PFSK-1 (cell line): Measurements from ENCODE around the gene PPP1R10.

Source experiments
- FOXP2 ChIP-seq: optimal IDR thresholded peaks from 2 replicates; pipeline ENCODE3; 2011; ENCODE audit warnings: borderline replicate concordance, control low read depth, inconsistent platforms; ENCODE audit not compliant: insufficient read depth; ENCODE audit errors: extremely low read length, extremely low read depth
- POLR2AphosphoS5 ChIP-seq: IDR thresholded peaks from 2 replicates; pipeline ENCODE4 v1.6.1; 2012; ENCODE audit warnings: low read depth, mild to moderate bottlenecking, control low read depth, low read length, moderate library complexity
- REST ChIP-seq, 2 experiments: IDR thresholded peaks; 2 replicates each; pipeline versions ENCODE4 v1.6.1 to v1.8.0; 2011 to 2012; ENCODE audit warnings: low read depth in 2 of 2, low read length in 2 of 2, control low read depth in 1 of 2, inconsistent platforms in 1 of 2, mild to moderate bottlenecking in 1 of 2, moderate library complexity in 1 of 2; ENCODE audit not compliant: insufficient read depth in 1 of 2
- SIN3A ChIP-seq: IDR thresholded peaks from 2 replicates; pipeline ENCODE4 v1.6.1; 2012; ENCODE audit warnings: mild to moderate bottlenecking, low read length, moderate library complexity, borderline replicate concordance; ENCODE audit not compliant: insufficient read depth
- TAF1 ChIP-seq: IDR thresholded peaks from 2 replicates; pipeline ENCODE4 v1.6.1; 2012; ENCODE audit warnings: low read length, control low read depth, borderline replicate concordance; ENCODE audit not compliant: insufficient read depth

The PPP1R10 gene

GRCh38 chr6:30619561-30619960, 2.5 kb upstream of the PPP1R10 start:
- no peak for TF ChIP-seq SIN3A

- TF ChIP-seq SIN3A (no peak), REST (IDR thresholded peaks at IDR 0.05; ENCODE audit: insufficient read depth in 1 of 2, low read depth in 2 of 2, low read length in 2 of 2) (no peak), FOXP2 (no peak), TAF1 (no peak), POLR2AphosphoS5 (no peak; the same call in 1 of the 2 replicates)
Observed at GRCh38 chr6:30618270-30618797, 1.3 kb upstream of the PPP1R10 start.

DNA sequence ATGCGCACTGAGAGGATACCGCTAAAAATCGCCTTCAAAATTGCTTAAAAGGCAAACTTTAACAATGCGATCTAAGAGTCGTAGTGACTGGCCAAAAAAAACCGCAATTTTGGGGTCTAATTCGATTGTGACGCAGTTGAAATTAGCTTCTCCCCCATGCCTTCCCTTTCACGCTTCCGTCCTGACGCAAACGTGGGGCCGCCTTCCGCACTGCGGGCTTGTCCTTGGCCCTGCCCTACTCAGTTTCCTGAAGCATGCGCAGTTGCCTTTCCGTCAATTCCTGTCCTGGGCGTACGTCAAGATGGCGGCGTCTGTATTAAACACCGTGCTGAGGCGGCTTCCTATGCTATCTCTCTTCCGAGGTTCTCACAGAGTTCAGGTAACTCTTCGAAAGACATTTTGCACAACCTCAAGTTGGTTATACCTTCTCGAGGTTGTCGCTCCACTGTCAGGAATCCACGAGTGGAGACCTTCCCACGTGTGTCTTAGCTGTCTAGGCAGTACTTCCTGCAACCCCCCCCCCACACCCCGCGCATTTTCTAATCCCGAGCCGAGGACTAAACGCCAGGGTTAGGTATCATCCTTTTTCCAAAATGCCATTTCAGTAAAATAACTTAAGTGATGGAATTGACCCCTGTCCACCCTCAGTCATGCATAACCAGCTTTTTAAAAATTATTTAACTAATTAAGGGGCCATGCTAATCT, 674 bp upstream of the PPP1R10 start, which contains the start of gene MRPS18B:
Gene MRPS18B, plus strand, starts transcription at position 276 of the 705 bp plus-strand sequence. Its CDS starts 26 bp downstream, at position 302.
- TF ChIP-seq FOXP2 (peak; percentile 26), REST (IDR thresholded peaks at IDR 0.05; ENCODE audit: insufficient read depth in 1 of 2, low read depth in 2 of 2, low read length in 2 of 2) (peak; percentile 26 to 54; a peak in 2 of 4 replicates), SIN3A (0 out of 2 replicates have a peak, but pooled peaks have one; percentile 79), TAF1 (peak; percentile 98), POLR2AphosphoS5 (peak; percentile 81)

- no peak; the same call in none of the 2 replicates for TF ChIP-seq POLR2AphosphoS5
- 0 out of 2 replicates have a peak, but pooled peaks have one; percentile 25 for TF ChIP-seq SIN3A
Observed at GRCh38 chr6:30615958-30616810, 859 bp downstream of the PPP1R10 start.

GRCh38 chr6:30615219-30615957, 1.7 kb downstream of the PPP1R10 start:
- TF ChIP-seq POLR2AphosphoS5 (peak; percentile 98), TAF1 (0 out of 2 replicates have a peak, but pooled peaks have one; percentile 4), SIN3A (no peak)

DNA sequence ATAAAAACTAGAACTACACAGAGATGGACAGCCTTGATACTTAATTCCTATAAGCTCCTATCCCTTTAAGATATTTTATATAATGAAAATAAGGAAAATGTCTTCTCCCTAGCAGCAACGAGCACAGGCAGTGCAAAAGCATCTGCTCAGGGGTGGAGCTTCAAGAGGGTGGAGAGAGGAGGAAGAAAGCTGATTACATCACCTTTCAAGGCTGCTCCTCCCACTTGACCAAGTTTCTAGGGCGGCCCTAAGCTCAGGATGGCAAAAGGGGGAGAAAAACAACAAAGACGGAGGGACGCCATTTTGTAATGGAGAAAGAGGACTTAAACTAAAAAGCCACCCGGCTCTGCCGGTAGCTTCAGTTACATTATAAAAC, 2.2 kb downstream of the PPP1R10 start:
- no peak for TF ChIP-seq REST (IDR thresholded peaks at IDR 0.05; ENCODE audit: insufficient read depth in 1 of 2, low read depth in 2 of 2, low read length in 2 of 2)
- 0 out of 2 replicates have a peak, but pooled peaks have one; percentile 31 for TF ChIP-seq SIN3A
- TF ChIP-seq FOXP2, result no peak
- TF ChIP-seq POLR2AphosphoS5, result 0 out of 2 replicates have a peak, but pooled peaks have one; percentile 20
- no peak for TF ChIP-seq TAF1
